HTERT RPE-1 (cell line): ENCODE data around the gene CTTNBP2NL.
"Not testable (repeated sequence)": the region's sequence is repeated elsewhere in the genome, so short reads cannot be mapped to it uniquely, and the experiment has no call there.

Experiments used
- in situ Hi-C: fragments of 300-500 bp; cut with MboI; formaldehyde crosslinking; loops from 4 replicates; pipeline ENCODE4 v1.14.3; 2020; ENCODE audit warnings: low sequenced_read_pairs

CTTNBP2NL gene

DNA sequence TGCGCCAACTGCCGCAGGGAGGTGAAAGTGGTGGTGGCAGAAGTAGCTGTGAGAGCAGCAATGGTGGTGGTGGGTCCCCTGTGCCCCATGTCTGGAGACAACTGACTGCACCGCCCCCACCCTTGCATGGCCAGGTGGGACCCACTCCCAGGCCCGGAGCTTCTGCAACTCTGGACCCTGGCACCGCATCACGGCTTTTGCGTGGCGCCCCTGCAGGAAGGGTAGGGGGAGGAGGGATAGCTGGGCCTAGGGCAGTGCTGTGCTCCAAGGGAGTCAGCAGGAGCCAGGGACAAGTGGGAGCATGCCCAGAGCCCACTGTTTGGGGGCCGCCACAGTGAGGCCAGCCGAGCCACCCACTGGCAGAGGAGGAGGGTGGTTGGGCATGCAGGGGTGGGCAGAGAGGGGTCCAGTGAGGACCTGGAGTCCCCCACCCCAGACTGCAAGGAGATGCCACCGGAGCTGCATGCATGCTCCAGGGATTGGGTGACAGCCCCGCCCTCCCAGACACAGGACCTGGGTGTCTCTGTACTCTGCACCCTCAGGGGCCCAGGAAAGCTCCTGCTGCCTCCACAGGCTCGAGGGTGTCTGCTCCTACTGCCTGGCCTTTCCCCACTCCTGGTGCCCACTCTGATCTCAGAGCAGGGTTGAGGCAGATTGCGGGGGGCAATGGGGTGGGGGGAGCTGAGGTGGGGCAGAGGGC lies 9.8 kb upstream of the CTTNBP2NL start:
- in situ Hi-C loops, result no loop called here

DNA sequence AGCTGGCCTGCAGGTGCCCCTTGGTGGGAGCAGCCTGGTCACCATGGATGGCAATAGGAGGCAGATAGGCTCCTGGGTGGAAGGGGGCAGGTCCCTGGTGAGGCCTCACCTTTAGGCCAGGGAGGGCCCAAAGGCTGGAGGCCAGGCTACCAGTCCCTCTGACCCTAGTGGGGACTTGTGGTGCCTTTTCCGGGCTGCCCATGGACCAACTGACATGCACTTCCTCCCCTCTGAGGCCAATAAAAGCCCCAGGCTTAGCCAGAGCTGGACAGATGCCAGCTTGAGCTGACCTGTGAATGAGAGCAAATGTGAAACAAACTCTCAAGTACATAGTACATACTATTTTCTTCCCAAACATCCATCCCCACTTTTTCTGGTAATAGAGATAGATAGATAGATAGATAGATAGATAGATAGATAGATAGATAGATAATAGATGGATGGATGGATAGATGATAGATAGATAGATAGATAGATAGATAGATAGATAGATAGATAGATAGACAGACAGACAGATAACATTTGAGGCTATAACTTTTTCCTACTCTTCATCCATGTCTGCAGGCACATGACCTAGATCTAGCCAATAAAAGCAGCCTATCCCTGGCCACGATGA lies 9.2 kb upstream of the CTTNBP2NL start:
- in situ Hi-C loops, result no loop called here

DNA sequence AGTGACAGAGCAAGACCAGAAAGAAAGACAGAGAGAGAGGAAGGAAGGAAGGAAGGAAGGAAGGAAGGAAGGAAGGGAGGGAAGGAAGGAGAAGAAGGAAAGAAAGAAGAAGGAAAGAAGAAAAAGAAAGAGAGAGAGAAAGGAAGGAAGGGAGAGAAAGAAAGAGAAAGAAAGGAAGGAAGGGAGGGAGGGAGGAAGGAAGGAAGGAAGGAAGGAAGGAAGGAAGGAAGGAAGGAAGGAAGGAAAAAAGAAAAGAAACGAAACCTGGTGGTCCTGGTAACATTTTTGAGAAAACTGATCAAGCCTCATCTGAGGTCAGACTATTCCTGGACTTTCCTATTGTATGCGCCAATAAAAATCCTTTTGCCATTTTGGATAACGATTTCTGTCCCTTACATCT lies 8.2 kb upstream of the CTTNBP2NL start:
- in situ Hi-C loops, result no loop called here

DNA sequence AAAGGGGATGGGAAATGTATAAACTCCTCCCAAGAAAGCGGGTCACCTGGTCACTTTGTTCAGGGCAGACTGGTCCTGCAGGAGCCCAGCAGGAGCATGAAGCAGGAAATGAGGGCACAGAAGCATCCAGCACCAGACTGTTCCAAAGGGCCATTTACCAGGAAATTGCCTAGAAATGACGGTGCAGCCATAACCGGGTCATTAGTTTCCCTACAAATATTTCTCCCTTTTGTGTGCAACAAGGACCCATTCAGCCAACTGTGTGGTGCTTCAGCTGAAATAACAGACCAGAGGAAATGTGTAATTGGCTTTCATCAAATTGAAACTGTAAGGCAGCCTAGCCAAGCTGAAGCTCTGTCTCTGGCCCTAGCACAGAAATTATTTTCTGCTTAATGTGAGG lies 7.6 kb upstream of the CTTNBP2NL start:
- in situ Hi-C loops, result no loop called here

DNA sequence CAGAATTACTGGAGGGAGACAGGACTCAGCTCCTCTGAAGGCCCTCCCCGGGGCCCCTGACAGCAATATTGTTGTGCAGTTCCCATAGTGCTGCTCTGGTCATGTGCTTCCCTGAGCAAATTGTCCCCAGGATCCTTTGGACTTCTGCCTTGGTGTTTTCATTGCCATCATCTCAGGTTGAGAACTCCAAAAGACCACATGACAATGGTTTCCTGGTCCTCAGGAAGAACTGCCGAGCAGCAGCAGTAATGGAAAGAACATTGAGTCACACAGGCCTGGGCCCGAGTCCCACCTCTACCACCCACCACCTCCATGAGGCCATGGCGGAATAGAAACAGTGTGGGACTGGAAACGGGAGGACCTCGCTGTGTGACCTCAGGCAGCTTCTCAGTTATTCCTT lies 6.3 kb upstream of the CTTNBP2NL start:
- in situ Hi-C loops, result no loop called here

DNA sequence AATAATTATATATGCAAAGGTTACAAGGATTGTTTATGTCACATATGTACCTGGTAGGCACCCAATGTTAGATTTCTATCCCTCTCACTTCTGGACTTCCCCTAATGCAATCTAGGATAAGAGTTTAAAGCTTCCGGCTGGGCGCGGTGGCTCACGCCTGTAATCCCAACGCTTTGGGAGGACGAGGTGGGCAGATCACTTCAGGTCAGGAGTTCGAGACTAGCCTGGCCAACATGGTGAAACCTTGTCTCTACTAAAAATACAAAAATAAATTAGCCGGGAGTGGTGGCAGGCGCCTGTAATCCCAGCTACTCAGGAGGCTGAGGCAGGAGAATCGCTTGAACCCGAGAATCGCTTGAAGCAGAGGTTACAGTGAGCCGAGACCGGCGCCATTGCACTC lies 5.7 kb upstream of the CTTNBP2NL start:
- in situ Hi-C loops, result not testable (repeated sequence)

DNA sequence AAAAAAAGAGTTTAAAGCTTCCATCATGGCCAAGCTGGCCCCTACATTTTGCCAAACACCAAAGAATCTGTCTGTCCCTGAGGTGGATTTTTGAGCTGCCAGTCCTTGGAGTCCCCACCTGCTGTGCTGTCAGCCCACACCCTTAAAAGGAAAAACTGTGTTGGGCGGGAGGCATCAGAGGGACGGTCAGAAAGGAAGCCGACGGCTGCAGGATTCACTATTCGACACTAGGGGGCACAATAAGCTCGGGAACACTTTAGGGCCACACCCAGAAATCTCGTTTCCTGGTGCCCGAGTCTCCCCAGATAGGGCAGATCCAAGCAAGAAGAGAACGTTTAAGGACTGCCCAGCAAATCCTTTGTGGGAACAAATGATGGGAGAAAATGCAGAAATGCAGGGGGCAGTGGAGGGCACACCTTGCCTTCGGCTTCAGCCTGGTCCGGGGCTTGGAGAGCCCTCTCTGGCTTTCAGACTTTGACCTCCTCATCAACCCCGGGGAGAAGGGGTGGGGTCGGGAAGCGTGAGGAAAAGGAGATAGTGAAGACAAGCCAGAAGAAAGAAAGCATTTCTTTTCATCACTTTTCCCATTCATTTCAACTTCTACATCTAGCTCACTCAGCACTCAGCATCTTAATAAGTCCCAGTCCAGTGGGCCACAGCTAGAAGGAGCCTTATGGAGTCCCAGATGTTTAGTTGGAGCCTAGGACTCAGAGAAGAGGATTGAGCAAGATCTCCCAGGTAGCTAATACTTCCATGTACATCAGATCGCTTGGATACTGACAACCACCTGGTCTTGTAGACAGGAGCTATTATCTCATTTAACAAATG lies 5.0 kb upstream of the CTTNBP2NL start:
- in situ Hi-C loops, result no loop called here

DNA sequence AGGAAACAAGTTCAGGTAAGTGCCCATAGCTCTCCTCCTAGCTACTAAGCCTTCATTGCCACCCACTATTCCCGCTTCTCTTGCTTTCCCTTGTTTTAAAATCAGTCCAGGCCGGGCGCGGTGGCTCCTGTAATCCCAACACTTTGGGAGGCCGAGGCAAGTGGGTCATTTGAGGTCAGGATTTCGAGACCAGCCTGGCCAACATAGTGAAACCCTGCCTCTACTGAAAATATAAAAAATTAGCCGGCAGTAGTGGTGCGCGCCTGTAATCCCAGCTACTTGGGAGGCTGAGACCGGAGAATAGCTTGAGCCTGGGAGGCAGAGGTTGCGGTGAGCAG lies 4.4 kb upstream of the CTTNBP2NL start:
- in situ Hi-C loops, result no loop called here

DNA sequence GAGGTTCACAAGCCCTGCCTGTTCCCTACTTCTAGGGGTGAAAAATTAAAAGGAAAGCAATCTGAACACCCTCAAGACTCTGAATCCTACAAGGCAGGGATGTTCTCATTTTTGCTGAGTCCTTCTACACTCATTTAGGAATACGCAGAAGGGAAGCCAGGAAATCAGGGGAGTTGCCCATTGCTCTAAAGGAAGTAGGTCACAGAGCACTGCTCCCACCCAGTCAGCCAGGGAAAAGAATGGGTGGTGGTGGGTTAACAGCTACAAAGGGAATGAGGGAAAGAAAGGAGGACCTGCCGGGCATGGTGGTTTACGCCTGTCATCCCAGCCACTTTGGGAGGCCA lies 2.4 kb upstream of the CTTNBP2NL start:
- in situ Hi-C loops, result no loop called here

DNA sequence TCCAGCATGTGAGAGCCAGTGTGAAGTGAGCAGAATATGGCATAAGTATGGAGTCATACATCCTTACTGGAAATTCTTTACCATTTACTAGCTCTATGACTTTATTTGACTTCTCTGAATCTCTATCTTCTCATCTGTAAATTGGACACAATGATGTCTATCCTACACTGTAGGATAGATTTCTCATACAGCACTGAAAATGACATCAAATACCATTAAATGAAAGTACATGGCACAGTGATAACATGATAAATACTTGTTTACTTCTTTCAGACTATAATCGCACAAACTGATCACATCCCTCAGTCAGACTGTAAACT lies 1.3 kb upstream of the CTTNBP2NL start:
- in situ Hi-C loops, result no loop called here

DNA sequence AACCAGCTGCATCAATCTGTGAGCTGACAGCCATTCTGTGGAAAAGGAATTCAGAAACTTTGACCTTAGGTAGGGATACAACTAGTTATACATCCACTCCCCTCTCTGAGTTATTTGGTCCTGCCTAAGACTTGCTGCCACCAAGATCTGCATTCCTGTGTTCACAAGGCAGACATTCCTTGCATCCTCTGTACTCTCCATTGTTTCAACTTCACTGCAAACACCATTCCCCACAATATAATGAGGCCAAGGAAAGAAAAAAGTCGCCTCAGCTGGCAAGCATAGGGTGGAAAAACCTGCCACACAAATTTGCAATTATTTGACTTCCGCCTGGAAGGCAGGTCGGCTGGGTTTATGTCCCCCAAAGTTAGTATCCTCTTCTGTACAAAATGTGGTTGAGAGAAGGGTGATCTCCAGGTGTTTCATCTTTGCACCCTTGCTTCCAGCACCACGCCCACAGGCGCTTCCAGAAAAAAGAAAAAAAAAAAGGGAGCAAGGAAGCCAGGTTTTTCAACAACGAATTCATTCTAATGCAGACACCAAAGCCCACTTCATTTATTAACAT lies 676 bp upstream of the CTTNBP2NL start:
- in situ Hi-C loops, result no loop called here

DNA sequence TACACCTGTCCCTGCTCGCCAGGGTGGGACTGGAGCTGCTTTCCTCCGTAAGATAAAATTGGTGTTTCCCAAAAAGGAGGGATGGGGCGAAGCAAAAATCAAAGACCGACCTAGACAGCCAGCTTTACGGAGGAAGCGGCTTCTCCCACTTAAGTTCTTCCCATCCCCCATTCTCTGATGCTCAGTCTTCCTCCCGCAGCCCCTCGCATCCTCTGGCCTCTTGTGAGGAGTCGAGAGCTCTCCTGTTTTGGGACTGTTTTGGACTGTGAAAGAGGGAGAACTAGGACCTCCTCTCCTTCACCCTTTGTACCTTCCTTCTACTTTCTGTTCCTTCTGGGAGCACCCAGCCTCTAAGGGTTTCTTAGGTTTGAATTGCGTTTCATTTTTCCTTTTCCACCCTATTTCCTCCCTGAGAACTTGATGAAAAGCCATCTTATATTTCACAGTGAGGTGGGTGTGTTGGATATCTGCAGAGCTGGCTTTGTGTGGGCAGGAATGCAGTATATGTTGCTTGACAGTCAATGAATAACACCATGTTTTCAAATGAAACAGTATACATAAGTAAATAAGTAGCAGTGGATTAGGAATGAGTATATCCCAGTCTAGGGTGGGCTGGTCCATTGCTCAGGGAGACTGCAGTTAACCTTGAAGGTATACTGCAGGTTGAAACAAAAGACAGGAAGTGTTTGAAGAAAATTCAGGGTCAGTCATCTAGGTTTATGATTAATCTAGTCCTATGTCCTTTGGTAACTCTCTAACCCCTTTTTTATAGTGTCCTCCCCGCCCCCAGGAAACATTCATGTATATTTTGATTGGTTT lies 848 bp downstream of the CTTNBP2NL start:
- in situ Hi-C loops, result no loop called here

DNA sequence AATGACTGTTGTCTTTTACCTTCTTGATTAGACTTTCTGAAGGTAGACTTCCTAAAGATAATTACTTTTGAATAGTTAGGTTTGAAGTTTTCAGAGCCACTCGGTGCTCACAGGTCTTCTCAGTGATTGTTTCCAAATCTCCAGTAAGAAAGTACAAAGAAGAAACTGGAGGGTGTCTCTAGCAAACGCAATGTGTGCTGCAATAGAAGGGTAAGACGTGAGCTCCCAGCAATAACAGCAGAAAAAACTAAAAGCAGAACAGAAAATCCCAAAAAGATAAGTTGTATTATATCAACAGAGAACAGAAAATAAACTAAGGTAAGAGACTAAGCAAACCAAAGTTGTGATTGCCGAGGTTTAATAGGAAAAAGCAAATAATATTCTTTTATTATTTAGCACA lies 1.8 kb downstream of the CTTNBP2NL start:
- in situ Hi-C loops, result no loop called here

DNA sequence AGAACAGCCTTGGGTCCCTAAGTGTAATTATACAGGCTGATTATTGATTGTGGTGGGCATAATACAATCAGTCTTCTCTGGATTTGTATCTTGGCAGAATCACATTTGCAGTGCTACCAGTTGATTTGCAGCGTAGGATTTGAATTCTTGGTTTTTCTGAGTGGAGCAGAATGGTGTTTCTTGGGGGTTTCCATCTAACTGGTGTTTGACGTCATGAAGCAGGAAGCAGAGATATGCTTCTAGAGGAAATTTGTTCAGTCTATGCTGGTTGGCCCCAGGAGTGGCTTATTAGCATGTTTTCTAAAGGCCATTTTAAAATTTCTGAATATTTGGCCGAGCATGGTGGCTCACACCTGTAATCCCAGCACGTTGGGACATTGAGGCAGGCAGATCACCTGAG lies 3.4 kb downstream of the CTTNBP2NL start:
- in situ Hi-C loops, result no loop called here

DNA sequence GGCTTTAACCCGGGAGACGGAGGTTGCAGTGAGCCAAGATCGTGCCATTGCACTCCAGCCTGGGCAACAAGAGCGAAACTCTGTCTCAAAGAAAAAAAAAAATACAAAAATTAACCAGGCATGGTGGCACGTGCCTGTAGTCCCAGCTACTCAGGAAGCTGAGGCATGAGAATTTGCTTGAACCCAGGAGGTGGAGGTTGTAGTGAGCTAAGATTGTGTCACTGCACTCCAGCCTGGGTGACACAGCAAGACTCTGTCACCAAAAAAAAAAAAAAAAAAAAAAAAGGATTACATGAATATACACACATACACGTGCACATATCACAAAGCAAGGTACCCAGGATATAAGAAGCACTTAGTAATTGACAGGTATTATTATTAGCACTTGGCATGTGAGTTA lies 4.7 kb downstream of the CTTNBP2NL start:
- in situ Hi-C loops, result not testable (repeated sequence)

DNA sequence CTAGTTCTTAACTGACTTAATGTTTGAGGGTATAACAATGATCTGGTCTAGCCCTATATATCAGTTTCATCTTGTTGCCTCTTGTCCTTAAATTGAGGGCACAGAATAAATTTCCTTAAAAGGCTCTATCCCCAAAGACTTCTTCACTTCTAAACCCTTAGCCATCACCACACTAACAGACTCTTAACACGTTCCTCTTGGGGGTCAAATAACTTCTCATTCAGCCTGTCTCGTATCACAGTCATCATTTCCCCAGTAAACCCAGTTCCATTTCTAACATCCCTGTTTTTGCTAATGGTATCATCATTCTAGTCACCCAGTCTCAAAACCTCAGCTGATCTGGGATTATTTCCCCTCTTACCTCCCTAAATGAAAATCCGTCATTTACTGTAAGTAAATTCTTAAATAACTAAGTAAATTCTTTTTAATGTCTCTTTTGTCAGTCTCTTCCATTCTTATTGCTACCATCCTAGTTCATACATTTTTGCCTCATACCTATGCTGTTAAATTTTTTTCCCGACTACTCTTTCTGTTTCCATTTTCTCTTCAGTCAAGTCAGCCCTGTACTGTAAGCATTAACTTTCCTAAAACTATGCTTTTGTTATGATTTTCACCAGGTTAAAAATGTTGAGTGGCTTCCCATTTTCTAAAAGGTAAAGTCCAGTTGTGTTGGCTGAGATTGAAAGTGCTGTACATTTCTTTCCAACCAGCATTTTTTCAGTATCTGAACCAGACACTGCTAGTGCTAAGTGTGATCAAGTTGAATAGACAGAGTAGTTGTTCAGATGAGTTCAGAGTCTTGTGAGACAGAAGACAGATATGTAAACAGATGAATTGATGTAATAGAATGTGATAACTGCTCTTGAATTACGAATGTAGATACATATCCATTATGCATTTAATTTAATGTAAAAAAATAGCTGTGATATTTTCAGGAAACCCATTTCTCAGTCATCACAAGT lies 6.9 kb downstream of the CTTNBP2NL start:
- in situ Hi-C loops, result no loop called here

DNA sequence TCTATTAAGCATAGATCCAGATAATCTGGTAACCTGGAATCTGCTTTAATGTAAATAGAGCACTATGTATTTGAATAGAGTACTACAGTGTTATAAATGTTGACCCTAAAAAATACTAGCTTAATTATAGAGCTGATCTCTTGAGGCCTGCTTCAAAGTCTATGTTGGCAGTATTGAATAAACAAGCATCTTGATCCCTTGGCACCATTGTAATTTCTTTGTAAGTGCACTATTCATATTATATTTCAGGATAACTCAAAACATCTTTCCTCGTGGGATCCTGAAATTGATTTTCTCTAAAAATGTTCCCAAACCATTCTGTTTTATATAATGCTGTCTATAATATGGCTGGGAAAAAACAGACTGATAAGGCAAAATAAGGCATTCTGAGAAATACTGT lies 10.8 kb downstream of the CTTNBP2NL start:
- in situ Hi-C loops, result no loop called here

DNA sequence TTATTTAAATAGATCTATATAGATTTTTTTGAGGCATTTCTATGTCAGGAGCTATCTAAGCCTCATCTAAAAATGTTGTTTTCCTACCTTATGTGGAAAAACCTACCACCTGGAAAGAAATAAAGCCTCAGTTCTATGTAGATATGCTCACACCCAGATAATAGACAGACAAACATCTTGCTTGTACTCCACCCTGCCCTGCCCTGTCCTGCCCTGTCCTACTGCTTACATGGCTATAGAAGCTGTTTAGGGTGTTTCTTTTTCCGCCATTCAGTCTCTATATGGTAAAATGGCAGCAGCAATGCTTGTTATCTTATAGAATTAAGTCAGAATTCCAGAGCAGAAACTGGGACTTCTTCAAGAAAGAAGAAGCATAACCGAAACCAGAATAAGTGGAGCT lies 13.4 kb downstream of the CTTNBP2NL start:
- in situ Hi-C loops, result no loop called here

DNA sequence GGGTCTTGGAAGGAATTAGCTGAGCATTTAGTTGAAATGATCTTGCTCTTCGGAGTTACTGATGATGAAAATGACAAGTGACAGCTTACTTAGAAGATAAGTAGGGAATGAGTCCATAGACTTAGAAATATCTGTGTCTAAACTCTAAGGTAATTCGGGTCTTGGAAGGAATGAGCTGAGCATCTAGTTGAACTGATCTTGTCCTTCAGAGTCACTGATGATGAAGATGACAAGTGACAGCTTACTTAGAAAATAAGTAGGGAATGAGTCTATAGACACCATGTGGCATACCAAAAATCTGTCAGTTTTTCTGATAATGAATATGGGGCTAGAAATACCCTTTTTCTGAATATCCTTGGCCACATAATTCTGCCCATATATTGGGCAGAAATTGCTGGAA lies 14.7 kb downstream of the CTTNBP2NL start:
- in situ Hi-C loops, result no loop called here

DNA sequence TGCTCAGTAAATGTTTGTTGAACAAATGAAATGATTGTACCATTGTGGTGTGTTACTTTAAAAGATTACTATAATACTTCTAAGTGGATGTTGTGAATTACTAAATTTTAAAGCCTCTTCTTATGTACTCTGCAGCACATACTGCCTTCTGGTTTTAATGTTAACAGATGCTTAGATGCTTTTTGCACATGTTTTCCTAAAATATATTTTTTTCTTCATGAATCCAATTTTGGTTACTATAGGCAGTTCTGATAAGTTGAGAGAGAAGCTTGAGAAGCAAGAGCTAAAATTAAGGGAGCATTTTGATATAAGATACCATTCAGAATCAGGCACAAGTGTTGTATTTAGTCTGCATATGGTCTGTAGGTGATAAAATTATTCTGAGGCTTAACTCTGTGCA lies 21.3 kb downstream of the CTTNBP2NL start:
- in situ Hi-C loops, result no loop called here
